ENCODE results near the gene VSTM2L.

Gene VSTM2L

DNA sequence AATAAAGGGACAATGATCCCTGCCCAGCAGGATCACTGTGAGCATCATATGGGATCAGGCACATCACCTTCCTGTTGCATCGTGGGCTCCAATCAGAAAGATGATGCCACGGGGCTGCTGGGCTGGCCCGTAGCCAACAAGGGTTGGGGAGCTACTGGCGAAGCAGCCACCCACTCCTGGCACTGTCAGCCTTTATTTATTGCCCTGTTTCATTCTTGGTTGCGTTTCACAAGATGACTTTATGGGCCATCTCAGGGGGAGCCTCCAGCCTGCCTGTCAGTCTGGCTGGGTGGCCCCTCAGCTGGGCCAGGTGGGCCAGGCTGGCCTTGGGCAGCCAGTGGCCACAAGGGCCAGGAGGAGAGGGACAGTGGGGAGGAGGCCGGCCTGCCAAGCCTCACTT, 17.3 kb downstream of the VSTM2L start:
- no peak for DNase-seq (ENCODE audit: low spot score)

DNA sequence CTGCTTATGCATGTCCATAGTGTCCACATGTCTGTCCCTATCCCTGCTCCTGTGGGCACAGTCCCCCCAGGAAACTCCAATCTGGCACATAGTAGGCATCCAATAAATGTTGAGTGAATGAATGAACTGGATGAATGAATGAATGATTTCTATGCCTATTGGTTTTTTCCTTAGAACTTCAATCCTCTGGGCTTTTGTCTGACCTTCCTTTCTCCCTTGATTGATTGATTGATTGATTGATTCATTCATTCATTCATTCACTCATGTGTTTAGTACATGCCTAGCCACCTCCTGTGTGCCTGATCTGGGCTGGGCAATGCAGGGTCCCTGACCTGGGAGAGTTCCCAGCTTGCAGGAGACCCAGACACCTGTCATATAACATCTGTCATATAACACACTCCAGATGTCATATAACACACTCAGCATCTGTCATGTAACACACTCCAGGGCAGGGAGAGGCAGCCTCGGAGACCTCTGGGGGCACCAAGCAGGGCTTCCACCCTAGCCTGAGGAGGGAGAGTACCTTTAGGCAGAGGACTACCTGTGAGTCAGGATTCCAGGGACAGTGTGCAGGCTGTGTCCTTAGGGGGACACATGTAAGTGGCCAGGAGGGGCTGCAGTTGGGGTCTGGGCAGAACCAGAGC, 17.9 kb downstream of the VSTM2L start:
- DNase-seq (ENCODE audit: low spot score), result no peak

DNA sequence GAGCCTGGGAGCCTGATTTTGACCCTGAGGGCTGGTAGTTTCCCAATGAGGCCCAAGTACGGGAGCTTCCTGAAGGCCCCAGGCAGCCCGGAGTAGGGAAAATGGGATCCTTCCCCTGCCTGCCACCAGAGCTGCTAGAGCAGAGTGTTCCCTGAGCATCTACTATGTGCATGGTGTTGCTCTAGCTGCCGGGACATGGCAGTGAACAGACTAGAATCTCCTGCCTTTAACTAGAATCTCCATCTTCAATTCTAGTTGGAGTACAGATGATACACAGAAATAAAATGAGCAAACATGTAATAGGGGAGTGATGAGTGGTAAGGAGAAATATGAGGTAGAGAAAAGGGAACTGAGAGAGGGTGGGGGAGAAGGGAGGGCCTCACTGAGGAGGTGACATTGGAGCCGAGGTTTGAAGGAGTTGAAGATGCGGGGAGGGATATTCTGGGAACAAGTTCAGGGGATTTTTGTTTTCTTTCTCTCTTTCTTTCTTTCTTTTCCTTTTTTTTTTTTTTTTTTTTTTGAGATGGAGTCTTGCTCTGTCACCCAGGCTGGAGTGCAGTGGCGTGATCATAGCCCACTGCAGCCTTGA, 18.5 kb downstream of the VSTM2L start:
- DNase-seq (ENCODE audit: low spot score), result no peak

DNA sequence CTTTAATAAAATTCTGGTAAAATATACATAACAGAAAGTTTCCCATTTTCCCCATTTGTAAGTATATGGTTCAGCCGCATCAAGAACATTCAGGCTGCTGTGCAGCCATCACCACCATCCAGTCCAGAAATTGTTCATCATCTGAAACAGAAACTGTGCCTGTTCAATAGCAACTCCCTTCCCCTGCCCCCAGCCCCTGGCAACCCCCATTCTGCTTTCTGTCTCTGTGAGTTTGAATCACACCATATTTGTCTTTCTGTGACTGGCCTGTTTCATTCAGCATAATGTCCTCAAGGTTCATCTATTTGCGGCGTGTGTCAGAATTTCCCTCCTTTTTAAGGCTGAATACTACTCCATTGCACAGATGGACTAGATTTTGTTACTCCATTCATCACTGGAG, 19.1 kb downstream of the VSTM2L start:
- no peak for DNase-seq (ENCODE audit: low spot score)

DNA sequence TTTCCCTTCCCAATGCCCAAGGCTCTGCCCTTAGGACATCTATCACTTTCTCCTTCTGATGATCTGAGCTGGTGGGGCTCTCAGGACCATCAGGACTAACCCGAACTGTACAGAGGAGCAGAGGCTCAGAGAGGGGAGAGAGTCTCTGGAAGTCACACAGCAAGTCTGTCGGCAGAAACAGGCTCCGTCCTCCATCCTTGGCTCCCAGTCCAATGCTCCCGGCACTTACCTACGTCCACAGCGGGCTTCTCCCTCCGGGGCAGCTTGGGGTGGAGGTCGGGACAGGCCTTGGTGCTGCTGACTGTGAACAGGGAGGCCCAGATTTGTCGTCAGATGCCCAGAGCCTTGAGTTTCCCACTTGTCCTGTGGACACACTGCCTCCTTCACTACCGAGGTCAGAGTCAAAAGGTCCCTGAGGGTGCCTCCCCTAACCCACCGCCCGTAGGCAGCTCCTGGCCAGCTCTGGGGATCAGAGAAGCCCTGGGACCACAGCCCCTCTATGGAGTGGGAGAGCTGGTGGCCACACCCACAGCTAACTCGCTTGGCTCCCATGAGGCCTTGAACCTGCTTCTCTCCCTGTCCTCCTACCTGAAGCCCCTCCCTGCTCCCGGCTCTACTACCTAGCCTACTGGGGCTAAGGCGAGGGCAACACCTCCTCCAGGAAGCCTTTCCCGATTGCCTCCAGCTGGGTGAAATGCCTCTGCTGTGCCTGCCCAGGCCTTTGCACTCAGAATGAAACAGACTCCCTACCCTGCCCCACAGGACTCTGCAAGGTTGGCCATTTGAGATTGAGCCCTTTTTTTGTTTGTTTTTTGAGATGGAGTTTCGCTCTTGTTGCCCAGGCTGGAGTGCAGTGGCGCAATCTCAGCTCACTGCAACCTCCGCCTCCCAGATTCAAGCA, 22.6 kb downstream of the VSTM2L start:
- no peak for DNase-seq (ENCODE audit: low spot score)

DNA sequence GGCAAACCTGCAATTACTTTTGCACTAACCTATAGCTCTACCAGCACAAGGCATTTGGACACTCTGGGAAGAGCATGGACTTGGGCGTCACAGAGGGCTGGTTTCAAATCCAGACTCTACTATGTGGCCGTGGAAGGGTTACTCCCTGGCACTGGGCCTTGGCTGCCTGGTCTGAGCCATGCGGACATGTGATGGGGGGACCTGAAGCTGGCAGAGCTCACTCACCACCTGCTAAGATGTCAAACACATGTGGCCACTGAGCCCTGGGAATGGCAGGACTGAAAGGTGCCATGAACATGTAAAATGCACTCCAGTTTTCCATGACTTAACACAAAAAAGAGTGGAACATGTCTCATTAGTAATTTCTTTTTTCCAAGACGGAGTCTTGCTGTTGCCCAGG, 23.7 kb downstream of the VSTM2L start:
- no peak for DNase-seq (ENCODE audit: low spot score)

DNA sequence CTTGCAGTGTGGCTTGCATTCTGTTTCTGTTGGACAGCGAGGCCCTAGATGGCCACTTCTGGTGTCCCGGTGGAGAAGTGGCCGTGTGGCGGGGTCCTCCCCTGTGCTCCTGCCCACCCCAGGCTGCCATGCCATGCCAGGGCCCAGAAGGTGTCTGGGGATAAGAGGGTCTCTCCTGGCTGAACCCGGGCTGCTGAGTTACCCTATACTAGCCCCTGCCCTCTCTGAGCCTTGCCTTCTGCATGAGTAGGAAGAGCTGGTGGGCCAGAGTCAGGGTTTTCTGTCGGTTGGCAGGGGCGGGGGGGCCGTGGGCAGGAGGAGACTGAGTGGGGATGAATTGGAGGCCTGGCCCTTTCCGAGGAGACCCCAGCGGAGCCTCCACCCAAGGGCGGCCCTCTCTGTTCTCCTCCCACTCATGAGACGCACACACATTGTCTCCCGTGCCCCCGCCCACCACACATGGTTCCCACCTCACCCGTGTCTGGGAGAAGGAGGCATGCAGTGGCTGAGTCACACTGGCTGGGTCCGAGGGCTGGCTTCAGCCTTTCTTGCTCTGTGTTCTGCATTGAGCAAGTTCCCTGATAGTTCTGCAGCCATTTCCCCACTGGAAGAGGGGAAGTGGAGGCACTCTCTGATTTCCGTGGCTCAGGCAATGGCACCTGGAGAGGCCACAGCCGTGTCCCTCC, 24.6 kb downstream of the VSTM2L start:
- DNase-seq (ENCODE audit: low spot score), result no peak

DNA sequence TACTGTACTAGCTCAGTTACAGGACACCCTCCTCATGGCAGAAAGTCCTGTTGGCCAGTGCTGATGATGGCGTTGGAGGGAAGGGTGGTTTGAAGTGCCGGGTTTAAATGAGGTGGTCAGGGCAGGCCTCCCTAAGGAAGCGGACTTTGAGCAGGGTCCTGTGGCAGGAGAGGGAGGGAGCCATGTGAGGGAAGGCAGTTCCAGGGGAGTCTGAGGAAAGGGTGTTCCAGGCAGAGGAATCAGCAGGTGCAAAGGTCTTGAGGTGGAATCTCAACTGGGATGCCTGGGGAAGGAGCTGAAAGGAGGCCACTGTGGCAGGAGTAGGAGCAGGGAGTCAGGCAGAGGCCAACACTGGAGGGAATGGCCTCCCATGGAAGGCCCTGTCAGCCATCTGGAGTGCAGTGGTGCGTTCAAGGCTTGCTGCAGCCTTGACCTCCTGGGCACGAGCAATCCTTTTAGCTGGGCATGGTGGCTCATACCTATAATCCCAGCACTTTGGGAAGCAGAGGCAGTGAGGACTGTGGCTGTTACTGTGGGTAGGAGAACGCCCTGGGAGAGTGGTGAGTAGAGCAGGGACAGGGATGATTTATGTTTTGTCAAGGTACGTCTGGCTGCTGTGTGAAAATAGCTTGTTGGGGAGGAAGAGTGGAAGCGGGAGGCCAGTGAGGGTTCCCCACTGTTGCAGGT, 26.2 kb downstream of the VSTM2L start:
- no peak for DNase-seq (ENCODE audit: low spot score)

DNA sequence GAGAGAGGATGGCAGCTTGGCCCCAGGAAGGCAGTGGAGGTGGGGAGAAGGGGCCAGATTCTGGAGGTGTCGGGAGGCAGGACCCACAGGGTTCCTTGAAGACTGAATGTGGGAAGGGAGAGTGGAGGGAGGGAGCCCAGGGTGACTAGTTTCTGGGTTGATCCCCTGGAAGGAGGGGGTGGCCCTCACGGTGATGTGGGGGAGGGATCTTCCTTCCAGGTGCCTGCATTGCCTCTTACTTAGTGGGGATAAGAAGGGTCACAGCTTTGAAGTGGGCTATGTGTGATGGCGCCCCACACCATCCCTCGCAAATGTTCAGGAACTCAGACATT, 26.7 kb downstream of the VSTM2L start:
- DNase-seq (ENCODE audit: low spot score), result no peak

DNA sequence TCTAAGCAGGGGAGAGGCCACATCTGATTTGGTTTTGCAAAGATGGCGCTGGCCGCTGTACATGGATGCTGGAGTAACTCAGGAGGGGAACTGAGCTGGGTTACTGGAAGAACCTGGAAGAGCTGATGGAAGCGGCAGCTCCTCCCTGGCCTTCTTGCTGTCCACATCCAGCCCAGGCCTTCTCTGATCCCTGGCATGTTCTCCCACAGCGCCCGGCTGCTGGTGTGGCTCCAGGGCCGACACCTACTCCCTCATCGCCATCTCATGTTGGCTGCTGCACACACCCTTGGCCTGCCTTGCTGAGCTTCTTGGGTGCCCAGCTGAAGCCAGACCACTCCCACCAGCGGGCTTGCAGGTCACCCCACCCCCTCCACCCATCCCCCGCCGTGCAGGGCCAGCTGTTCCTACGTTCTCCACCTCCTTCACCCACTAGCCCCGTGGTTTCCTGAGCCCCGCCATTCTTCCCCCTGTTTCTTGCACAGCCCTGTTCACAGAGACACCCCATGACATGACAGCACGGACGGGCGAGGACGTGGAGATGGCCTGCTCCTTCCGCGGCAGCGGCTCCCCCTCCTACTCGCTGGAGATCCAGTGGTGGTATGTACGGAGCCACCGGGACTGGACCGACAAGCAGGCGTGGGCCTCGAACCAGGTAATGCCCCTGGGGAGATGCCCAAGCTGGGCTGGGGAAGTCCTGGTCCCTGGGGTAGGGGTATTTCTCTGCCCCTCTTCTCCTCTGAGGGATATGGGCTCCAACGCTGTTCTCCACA, 28.4 kb downstream of the VSTM2L start:
- DNase-seq (ENCODE audit: low spot score), result no peak

DNA sequence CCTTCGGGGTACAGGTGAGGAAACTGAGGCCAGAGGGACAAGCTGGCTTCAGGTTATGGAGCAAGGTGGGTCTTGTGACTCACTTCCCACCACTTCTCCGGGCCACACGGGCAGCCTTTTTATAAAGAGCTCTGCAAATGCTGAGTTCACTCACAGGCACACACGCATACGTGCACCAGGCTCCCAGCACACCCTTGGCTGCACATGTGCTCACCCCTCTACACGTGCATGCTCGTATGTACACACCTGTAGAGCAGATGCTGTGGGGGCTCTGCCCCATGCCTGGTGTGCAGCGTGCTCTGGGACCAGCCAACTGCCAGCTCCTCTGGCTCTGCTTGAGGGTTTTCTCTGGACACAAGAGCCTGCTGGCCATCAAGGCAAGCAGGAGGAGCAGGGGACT, 29.1 kb downstream of the VSTM2L start:
- DNase-seq (ENCODE audit: low spot score), result no peak

DNA sequence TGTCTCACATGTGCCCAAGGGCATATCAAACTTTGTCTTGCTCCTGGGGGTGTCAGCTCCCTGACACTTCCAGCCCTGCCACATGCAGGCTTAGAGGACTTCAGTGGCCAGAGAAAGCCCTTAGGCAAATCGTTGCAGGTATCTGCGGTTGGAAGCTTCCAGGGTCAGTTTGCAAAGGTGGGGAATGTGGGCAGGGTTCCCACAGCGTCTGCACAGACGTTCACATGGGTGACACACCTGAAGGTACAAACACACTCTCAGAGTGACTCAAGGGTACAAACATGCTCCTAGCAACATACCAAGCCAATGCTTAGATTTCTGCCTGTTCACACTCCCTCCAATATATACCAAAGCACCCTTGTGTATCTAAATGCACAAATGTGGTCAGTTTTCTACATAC, 30.0 kb downstream of the VSTM2L start:
- DNase-seq (ENCODE audit: low spot score), result no peak

DNA sequence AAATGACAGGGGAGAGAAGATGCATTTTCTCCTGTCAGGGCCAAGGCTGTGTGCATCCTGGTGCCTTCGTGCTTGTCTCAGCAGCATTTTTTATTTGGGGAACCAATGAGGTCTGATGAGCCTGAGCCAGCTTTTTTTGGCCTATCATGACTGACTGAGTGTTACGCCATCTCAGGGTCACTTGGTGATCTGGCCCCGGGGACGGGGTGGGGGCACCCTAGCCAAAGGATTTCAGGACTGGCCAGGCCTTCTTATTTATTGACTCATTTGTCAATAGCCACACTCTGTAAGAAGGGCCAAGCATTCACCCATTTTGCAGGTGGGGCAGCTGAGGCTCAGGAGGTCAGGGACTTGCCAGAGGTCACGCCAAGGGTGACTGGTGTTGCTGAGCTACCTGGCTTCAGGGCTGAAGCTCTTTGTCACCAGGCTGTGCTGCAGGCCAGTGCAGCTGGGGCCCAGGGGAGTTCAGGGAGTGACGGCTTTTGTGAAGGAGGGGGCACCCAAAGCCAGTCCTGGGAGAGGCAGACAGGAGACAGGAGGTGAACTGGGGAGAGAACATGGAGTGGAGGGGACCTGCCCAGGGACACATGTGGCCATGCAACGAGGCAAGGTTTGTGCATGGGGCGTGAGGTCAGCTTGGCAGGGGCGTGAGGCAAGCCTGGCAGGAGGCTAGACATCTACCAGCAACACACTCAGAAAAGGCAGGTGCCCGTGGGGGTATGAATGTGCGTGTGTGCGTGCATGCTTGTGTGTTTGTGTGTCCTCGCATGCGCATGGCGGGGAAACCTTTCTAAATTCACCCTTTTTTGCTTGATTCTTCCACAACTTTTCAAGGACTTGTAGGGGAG, 31.1 kb downstream of the VSTM2L start:
- DNase-seq (ENCODE audit: low spot score), result no peak

DNA sequence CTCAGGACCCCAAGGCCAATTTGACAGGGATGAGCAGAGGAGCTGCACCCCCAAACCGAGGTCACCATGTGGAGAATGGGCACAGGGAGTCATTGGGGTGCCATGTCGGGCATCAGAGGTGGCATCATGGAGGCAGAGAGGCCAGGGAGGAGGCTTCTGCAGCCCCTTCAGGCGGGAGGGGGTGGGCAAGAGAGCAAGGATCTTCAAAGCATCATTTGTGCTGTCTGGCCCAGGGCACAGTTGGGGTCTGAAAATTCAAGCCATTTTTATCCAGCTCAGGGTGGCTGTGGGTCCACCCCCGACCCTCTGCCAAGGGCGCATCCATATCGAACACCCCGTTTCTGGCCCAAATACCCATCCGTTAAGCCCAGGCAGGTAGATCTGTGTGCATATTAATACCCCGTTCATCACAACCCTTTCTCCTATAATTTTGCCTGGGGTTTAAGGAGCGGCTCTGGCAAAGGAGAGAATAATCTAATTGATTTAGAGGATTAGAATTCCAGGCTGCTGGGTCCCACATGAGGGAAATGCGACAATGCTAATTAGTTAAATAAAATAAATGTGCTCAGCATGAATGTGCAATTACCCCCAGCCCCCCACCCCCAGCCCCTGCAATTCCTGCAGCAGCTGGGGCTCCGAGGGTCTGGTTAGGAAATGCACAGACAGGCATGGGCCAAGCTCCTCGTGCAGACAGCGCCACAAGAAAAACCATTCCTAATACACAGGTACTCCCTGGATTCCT, 31.9 kb downstream of the VSTM2L start:
- DNase-seq (ENCODE audit: low spot score), result no peak

DNA sequence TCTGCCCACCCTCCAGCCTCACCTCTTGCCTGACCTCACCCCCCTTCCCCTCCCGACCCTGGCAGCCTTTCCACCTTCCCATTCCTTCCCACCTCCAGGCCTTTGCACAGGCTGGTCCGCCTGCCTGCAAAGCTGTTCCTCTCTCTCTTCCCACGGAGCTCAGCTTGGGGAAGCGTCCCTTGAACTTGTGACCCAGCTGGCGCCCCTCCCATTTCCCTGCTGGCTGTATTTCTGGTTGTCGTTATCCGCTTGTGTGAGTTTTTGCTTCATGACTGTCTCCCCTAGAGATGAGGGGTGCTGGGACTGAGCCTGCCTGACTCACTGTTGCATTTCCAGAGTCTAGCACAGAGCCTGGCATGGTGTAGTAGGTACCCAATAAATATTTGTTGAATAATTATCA, 32.5 kb downstream of the VSTM2L start:
- DNase-seq (ENCODE audit: low spot score), result no peak

DNA sequence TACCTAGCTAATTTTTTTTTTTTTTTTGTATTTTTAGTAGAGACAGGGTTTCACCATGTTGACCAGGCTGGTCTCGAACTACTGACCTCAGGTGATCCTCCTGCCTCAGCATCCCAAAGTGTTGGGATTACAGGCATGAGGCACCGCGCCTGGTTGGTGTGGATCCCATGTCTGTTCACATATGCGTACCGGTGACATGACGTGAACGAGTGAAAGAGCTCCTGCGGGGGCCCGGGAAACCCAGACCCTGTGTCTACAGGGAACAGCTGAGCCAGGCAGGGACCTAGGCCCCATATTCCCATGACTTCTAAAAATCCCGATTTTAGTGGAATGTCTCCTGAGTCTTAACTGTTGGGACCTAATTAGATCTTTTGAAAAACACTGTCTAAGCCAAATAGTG, 33.1 kb downstream of the VSTM2L start:
- no peak for DNase-seq (ENCODE audit: low spot score)

DNA sequence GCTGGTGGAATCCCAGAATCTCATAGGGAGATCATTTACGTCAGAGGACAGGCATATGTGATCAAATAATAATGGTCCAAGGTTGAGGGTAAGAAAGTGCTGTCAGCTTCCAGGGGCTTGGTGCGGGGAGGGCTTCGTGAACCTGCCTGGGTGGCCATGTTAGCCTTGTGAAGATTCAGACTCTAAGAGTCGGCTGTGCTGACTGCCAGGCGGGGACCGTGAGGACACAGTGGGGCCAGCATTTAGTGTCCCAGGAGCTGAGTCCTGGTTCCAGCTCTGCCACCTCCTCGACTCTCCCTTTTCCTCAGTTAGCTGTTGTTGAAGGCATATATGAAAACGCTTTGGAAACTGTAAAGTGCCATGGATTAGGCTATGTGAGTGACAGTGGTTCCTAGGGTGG, 33.5 kb downstream of the VSTM2L start:
- no peak for DNase-seq (ENCODE audit: low spot score)

DNA sequence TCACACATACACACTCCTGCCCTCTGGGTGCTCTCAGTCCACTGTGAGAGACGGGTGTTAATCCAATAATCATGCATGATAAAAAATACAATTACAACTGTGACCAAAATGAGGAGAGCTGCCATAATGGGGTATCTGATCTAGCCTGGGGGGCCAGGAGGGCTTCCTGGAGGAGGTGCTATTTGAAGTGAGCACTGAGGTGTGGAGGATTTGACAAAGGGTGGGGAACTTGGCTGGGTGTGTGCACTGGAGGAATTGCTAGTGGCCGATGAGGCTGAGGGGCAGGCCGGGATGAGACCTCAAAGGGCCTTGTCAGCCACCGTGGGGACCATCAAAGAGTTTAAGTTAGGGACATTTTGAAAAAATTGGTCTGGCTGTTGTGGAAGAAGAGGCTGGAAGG, 34.8 kb downstream of the VSTM2L start:
- DNase-seq (ENCODE audit: low spot score), result no peak

DNA sequence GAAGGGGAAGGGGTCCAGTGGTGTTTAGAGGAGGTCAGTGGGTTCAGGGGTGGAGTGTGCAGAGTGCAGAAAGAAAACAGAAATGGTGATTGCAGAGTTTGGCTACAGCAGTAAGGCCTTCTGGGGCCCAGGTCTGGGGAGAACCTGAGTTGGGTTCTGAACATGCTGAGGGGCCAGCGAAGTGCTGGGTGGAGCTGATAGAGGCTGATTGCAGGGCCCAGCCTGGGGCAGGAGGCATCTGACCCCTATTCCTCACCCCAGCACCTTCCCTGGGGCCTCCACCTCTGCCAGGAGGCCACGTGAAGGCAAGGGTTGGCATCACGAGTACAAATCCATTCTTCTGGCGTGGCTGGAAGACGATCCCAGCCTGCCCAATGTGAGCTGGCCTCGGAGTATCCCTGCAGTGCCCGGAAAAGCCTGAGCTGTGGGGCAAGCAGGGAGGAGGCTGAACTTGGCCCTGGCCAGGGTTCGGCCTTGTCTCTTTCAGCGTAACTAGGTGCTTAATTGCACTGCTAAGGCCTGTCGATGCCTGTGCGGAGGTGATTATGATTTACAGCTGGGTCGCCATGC, 35.3 kb downstream of the VSTM2L start:
- DNase-seq (ENCODE audit: low spot score), result no peak

DNA sequence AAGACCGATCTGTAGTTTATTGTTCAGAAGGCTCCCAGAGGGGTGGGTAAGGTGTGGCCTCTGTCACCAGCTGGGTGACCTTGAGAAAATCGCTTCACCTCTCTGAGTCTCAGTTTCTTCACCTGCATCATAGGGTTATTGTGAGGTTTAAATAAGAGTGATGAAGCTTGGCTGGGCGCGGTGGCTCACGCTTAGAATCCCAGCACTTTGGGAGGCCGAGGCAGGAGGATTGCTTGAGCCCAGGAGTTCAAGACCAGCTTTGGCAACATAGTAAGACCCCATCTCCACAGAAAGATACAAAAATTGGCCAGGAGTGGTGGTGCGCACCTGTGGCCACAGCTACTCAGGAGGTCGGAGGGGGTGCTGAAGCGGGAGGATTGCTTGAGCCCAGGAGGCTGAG, 36.0 kb downstream of the VSTM2L start:
- DNase-seq (ENCODE audit: low spot score), result no peak
